DMS114 treated with DMSO at 0.1 percent for 48 hours (cell line): ENCODE results near the gene TMED4.

Experiments
- DNase-seq: peaks from one replicate; lab custom pipeline; 2025; ENCODE audit not compliant: unreplicated experiment; lab: John Stamatoyannopoulos, UW

Gene TMED4

DNA sequence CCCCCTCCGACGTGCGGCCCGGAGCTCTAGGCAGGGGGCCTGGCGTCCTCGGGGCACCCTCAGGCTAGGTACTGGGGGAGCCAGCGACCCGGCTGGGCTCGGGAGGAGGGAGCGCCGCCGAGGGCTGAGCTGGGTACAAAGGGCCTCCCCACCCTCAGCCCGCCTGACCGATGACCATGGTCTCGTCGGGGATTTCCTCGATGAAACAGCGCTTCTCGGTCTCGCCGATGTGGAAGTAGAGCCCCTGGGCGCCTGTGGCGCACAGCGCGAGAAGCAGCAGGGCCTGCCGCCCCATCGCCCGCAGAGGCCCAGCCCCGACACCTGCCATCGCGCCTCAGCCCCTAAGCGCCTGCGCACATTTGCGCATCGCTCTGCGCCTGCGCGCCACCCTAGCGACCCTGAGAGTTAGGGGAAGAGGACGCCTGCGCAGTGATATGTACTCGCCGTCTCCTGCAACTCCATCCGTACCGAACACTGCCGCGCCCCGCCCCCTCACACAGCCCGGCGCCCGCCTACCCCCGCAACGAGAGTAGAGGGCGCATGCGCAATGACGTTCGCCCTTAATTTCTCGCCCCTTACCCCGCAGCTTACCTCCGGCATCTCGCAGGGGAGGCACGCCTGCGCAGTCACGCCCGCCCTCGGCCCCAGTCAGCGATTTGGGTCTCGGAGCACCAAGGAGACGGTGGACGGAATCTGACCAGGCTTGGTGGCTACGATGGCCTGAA lies at the start of gene TMED4:
TMED4 (minus strand) TSS at position 353 of the 725 bp plus-strand sequence; CDS start at position 328, 25 bp downstream.
- DNase-seq: peak; percentile 99

DNA sequence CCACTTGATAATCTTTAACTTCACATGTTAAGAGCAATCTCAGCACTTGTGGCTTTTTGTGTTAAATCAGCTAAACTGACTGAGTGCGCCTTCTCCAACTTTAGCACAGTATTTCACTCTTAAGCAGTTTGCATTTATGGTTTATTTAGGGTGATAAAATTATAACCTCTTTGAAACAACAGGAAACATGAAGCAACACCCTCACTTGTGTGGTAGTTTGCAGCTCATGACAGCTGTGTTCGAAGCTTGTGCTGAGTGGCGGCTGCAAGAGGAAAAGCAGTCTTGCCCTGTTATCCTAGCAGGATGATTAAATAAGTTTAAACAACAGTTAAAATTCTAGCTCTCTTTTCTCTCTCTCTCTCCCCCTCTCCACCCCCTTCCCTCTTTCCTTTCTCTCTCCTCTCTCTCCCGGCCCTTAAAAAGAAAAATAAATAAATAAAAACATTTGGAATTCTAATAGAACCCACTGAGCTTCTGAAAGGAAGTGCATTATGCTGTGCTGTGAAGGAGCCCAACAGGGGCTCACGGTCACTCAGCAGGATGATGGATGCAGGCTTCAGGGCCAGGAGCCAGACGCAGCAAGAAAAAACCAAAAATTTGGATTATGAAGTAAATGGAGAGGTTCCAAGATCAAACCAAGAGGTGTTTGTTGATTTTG lies 49.6 kb upstream of the TMED4 start:
- DNase-seq: no peak

DNA sequence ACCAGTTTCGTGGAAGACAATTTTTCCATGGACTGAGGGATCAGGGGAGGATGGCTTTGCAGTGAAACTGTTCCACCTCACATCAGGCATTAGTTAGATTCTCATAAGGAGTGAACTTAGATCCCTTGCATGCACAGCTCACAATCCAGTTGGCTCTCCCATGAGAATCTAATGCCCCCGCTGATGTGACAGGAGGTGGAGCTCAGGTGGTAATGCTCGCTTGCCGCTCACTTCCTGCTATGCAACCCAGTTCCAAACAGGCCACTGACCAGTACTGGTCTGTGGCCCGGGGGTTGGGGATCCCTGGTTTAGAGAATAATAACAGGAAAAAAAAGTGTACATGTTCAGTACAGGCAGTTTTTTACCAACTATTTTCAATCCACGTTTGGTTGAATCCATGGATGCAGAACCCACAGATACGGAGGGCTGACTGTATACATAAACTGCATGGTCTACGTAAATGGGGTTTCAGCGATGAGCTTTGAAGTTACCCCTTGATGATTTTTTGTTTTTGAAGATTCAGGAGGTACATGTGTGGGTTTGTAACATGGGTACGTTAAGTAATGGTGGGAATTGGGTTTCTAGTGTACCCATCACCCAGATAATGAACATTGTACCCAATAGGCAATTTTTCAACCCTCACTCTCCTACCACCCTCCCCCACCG lies 48.9 kb upstream of the TMED4 start:
- DNase-seq: no peak

DNA sequence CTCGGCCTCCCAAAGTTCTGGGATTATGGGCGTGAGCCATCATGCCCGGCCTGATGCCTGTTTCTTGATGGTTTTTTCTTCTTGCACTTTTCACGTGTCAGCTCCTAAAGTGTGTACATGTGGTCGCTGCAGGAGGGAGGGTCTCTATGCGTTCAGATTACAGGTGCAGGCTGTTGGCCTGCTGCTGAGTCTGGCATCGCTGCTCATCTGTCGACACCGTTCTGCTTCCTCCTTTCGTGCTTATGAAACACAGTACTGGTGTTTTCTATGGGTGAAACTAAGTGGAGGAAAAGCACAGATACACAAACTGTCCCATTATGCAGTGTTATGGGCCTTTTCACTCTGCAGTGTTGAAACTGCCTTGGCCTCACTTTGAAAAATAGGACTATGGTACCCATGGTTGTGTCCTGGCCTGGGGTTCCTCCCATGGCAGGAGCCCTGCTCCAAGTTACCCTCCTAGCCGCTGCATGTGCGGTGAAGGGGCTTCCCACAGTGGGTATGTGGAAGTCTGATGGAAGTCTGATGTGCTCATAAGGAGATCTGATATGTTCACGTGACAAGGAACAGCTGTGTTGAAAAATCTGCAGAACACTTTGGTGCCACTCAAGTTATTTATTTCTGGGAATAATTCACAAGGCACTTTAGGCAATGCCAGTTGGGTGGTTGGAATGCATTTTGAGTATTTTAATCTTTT lies 47.9 kb upstream of the TMED4 start:
- no peak for DNase-seq

DNA sequence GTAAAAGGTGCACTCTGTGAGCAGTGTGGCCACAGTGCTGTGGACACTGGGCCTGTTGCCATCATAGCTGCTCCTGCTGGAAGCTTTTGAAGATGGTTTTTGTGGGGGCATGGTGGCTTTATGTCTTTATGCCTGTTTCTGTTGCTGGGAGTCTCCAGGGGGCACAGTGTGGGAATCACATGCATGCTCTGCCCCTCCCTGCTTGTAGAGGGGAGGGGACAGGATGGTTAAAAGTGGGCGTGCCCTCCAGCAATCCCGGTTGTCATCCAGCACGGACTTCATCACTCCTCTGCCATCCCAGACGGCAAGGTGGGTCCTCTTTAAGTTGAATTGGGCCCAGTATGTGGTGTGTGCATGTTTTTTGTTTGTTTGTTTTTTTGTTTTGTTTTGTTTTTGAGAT lies 44.6 kb upstream of the TMED4 start:
- no peak for DNase-seq

DNA sequence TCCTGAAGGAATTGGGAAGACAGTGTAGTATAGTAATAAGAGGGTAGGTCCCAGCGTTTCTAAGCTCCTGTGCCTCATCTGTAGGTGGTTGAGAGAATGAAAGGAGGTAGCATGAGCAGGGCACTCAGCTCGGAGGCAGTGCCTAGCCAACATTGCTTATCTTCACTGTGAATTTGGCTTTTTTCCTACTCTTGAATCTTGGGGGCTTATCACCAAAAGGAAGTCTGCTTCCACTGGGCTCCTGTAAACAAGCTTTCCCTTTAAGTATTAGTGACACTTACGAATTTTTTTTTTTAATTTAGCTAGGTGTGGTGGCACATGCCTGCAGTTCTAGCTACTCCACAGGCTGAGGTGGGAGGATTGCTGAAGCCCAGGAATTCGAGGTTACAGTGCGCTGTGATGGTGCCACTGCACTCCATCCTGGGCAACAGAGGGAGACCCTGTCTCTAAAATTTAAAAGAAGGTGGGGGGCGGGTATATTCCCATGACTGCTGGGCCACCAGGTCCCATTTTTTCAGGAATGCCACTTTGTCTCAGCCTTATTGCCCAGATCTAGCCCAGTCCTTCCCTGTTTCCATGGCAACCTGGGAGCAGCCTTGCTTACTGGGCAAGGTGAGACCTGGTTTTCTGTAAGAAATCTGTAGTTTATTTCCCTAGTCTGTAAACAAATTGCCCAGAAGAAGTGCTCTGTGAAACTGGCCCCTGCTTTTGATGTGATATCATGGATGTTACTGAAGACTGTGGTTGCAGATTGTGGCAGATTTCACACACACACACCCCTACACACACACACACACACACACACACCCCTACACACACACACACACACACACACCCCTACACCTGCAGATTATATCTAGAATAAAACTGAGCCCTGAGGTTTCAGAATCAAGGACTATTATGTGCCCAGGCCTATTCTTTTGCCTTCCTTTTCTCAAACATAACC lies 43.8 kb upstream of the TMED4 start:
- no peak for DNase-seq

DNA sequence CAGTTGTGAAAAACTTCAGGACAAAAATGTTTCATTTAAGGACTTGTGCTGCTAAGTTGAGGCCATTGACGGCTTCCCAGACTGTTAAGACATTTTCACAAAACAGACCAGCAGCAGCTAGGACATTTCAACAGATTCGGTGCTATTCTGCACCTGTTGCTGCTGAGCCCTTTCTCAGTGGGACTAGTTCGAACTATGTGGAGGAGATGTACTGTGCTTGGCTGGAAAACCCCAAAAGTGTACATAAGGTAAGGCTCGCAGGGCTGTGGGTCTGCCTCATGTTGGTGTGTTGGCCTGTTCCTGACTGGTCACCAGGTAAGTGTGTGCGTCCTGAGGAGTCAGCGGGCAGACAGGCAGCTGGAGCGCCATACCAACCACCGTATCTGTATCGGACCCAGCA lies 42.3 kb upstream of the TMED4 start:
- DNase-seq: no peak

DNA sequence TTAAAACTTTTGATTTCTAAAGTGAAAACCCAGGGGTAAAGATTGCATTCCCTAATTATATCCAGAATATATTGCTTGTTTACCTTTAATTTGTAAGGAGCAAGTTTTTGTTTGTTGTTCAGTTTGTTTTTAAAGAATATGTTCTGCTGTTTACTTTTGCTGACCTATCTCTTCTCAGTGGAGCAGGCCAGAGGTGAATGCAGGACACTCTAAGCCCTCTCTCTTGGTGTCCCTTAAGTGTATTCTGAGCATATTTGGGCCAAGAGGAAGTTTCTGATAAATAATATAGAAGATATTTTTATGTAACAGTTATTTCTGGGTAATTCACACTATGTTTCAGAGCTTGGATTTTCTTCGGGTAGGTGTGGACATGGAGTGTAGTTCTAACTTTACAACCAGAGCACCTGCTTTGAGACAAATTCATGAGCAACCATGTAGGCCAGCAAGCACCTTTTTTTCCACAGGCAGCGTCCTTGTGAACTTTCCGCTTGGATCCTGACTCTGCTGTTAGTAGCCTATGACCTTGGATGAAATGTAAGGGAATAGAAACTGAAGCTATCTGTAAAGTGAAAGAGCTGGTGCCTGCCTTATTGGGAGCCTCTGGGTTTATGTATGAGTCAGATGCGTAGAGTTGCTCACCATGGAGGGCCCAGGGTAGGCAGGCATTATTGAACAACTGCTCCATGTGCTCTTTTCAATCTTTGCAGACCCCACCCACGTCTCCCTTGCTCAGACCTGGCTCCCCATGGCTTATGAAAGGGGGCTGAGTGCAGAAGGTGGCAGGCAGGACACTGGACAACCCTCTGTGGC lies 40.5 kb upstream of the TMED4 start:
- no peak for DNase-seq

DNA sequence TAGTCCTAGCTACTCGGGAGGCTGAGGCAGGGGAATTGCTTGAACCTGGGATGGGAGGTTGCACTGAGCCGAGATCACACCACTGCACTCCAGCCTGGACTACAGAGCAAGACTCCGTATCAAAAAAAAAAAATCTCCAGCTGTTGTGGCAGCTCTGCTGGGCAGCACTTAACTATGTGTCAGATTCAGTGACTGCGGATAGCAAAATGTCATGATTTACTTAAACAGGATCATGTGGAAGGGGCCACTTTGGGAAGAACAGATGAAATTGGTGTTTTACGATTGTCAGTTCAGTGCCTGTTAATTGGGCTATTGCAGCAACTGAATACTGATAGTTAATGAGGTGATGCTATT lies 39.7 kb upstream of the TMED4 start:
- no peak for DNase-seq

DNA sequence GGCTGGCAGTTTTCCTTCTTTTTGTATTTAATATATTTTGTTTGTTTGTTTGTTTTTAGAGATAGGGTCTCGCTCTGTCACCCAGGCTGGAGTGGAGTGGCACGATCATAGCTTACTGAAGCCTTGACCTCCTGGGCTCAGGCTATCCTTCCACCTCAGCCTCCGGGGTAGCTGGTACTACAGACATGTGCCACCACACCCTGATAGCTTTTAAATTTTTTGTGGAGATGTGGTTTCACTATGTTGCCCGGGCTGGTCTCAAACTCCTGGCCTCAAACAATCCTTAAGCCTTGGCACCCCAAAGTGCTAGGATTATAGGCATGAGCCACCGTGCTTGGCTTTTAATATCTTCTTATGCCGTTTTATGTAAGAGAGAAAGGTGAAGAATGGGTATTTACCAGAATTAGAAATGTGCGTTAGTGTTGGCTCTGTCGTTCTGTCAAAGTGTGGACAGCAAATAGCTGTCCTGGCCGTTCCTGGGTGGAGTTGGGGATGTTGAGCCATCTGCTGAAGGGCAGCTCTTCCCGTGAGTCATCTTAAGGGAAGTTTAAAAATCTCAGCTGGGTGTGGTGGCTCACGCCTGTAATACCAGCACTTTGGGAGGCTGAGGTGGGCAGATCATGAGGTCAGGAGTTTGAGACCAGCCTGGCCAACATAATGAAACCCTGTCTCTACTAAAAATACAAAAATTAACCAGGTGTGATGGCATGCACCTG lies 39.2 kb upstream of the TMED4 start:
- DNase-seq: no peak

DNA sequence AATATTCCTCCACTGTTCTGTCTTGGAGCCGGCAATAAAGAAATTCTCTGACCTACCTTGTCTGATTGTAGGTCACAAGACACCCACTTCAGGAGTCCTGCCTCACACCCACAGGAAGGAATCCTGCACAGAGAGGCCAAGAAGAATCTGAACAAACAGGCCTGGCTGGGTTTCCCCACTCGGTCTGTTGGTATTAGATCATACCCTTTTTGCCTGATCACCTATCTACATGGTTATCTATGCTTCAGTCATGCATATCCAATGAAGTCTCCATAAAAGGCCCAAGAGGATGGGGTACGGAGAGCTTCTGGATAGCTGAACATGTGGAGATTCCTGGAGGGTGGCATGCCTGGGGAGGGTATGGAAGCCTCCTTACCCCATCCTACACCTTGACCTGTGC lies 36.7 kb upstream of the TMED4 start:
- DNase-seq: no peak

DNA sequence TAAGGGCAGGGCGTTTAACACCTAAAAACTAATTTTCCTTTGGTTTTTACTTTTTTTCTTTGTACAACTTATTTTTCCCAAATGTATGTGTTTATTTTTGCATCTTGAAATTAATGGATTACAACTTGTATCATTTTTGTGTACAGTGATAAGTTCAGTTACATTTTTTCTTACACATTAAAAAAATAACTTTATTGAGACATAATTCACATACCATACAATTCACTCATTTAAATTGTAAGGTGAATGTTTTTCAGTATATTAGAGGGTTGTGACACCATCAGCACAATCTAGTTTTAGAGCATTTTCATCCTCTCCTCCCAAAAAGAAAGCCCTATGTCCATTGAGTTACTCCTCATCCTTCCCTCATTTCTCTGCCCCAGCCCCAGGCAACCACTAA lies 36.0 kb upstream of the TMED4 start:
- DNase-seq: no peak

DNA sequence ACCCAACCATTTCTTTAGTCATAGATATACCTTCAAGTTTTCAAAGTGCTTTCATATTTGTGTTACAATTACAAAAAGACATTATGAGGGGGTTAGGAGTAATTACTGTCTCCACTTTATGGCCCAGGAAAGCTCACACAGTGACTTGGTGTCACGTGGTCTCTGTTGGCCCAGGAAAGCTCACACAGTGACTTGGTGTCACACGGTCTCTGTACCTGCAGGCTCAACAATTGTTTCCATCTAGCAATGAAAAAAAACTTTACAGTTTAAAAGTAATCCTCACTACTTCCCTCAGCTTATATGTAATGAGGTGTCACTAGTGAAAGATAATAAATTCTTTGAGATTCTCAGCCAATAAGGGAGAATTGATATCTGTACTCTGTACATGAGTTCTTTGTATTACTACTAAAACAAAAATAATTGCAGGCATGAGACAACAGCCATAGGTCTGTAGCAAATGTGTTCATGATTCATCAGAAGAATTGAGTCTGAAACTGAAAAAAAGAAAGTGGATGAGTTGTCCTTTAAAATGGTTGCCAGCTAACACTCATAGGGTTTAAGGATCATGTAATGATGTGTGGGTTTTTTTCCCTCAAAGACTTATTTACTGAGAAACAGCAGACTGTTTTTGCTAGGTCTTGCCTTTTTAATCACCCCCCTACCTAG lies 35.3 kb upstream of the TMED4 start:
- DNase-seq: no peak

DNA sequence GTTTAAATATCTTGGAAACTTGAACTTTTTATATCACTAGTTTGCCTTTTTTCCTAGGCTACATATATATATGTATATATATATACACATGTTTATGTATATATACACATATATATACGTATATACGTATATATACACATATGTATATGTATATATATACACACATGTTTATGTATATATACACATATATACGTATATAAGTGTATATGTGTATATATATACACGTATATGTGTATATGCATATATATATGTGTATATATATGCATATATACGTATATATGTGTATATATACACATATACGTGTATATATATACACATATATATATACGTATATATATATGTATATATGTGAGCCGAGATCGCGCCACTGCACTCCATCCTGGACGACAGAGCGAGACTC lies 34.5 kb upstream of the TMED4 start:
- DNase-seq: no peak

DNA sequence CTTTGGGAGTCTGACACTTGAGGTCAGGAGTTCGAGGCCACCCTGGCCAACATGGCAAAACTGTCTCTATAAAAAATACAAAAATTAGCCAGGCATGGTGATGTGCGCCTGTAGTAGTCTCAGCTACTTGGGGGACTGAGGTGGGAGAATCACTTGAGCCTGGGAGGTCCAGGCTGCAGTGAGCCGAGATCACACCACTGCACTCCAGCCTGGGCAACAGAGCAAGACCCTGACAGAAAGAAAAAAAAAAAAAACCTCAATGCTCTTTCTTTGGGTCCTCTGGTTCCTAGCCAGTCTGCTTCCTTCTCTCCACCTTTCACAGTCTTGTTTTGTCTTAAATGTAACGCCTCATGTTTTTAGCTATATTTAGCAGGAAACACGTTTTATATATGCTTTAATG lies 33.8 kb upstream of the TMED4 start:
- DNase-seq: no peak

DNA sequence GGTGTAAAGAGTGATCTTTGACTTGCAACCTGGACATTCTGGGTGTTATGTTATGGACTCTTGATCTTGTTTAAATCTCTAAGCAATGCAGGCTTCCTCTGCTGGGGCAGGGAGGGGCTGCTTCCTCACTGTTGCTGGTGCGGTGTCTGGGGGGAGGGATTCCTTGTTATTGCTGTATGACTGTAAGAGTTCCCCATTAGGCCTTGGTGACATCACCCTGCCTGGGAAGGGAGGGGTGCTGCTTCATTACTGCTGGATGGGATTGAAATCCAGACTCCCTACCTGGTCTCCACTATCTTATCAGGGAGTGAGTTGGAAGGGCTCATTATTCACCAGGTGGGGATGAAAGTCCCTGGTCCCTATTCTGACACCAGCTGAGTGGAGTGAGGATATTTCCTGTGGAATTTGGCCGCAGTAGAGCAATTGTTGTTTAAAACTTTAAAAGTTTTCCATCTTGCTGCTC lies 33.1 kb upstream of the TMED4 start:
- no peak for DNase-seq

DNA sequence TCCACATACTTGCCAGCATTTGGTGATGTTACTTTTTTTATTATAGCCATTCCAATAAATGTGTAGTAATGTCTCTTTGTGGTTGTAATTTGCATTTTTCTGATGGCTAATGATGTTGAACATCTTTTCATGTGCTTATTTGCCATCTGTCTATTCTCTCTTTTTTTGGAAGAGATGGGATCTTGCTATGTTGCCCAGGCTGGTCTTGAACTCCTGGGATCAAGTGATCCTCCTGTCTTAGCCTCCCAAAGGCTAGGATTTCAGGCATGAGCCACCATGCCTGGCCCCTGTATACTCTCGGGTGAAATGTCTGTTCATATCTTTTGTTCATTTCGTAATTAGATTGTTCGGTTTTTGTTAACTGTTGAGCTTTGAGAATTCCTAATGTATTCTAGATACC lies 27.8 kb upstream of the TMED4 start:
- no peak for DNase-seq

DNA sequence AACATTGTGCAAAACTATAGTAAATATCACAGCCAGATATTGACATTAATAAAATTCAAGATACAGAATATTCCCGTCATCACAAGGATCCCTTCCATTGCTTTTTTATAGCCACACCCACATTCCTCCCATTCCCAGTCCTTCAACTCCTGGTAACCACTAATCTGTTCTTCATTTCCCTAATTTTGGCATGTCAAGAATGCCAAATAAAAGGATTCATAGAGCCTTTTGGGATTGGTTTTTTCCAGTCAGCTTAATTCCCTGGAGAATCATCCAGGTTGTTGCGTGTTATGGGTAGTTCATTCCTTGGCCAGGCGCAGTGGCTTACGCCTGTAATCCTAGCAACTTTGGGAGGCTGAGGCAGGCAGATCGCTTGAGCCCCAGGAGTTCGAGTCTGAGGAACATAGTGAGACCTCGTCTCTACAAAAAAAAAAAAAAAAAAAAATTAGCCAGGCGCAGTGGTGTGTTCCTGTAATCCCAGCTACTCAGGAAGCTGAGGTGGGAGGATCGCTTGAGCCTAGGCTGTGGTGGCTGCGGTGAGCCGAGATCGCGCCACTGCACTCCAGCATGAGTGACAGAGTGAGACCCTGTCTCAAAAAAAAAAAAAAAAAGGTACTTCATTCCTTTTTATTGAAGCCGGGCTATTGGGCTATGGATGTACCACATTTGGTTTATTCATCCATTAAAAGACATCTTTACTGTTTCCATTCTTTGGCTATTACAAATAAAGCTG lies 27.1 kb upstream of the TMED4 start:
- no peak for DNase-seq
